Neural progenitor cell (in vitro differentiated cells): ENCODE data around the gene RGS5. TPM values are rescaled to one million over a fixed set of nuclear protein-coding genes. Genes with fewer than 3 reads are reported as not detected.

Experiments
- DNase-seq: peaks from one replicate; pipeline ENCODE4 v3.0.0-alpha.2; 2016; ENCODE audit warnings: low spot score
- H2AFZ ChIP-seq: fragments of 200-600 bp; sonication (generic); replicated peaks from 2 replicates; pipeline ENCODE4 v1.6.1; 2016; ENCODE audit warnings: antibody characterized with exemption
- H3F3A ChIP-seq: fragments of 200-600 bp; sonication (generic); 2 replicates; pipeline ENCODE4 v1.6.1; 2016; ENCODE audit warnings: antibody characterized with exemption, low read depth
- H3K27ac ChIP-seq: fragments of 200-600 bp; sonication (generic); 2 replicates; pipeline ENCODE4 v1.5.1; 2016; ENCODE audit warnings: mild to moderate bottlenecking
- H3K27me3 ChIP-seq: fragments of 200-600 bp; sonication (generic); 2 replicates; pipeline ENCODE4 v1.6.1; 2016; ENCODE audit warnings: mild to moderate bottlenecking, moderate library complexity
- H3K36me3 ChIP-seq: fragments of 200-600 bp; sonication (generic); 2 replicates; pipeline ENCODE4 v1.5.1; 2016
- H3K4me1 ChIP-seq: fragments of 200-600 bp; sonication (generic); 2 replicates; pipeline ENCODE4 v1.6.1; 2016; ENCODE audit warnings: mixed run types
- H3K4me2 ChIP-seq: fragments of 200-600 bp; sonication (generic); 2 replicates; pipeline ENCODE4 v1.6.1; 2016
- H3K4me3 ChIP-seq: fragments of 200-600 bp; sonication (generic); 2 replicates; pipeline ENCODE4 v1.5.1; 2016
- H3K79me2 ChIP-seq: fragments of 200-600 bp; sonication (generic); 2 replicates; pipeline ENCODE4 v1.6.1; 2016; ENCODE audit warnings: low read depth
- H3K9ac ChIP-seq: fragments of 200-600 bp; sonication (generic); 2 replicates; pipeline ENCODE4 v1.6.1; 2016
- H3K9me3 ChIP-seq: fragments of 200-600 bp; sonication (generic); 2 replicates; pipeline ENCODE4 v1.5.1; 2016; ENCODE audit warnings: low read depth
- H4K20me1 ChIP-seq: fragments of 200-600 bp; sonication (generic); 2 replicates; pipeline ENCODE4 v1.6.1; 2016; ENCODE audit warnings: low read depth
- H3K27ac Mint-ChIP-seq: 3 replicates; pipeline ENCODE4 v1.8.0; 2021; ENCODE audit warnings: mixed read lengths
- H3K27me3 Mint-ChIP-seq: 2 replicates; pipeline ENCODE4 v1.8.0; 2022; ENCODE audit warnings: low read depth, mild to moderate bottlenecking, inconsistent platforms, moderate library complexity, mixed read lengths; ENCODE audit not compliant: insufficient read depth
- H3K36me3 Mint-ChIP-seq: 3 replicates; pipeline ENCODE4 v1.8.0; 2021; ENCODE audit warnings: mixed read lengths
- H3K4me1 Mint-ChIP-seq: 3 replicates; pipeline ENCODE4 v1.8.0; 2021; ENCODE audit warnings: mixed read lengths
- H3K4me3 Mint-ChIP-seq: 3 replicates; pipeline ENCODE4 v1.8.0; 2021; ENCODE audit warnings: mild to moderate bottlenecking, moderate library complexity, mixed read lengths
- H3K9me3 Mint-ChIP-seq: 3 replicates; pipeline ENCODE4 v1.8.0; 2020; ENCODE audit warnings: mixed read lengths
- CTCF ChIP-seq: fragments of 200-600 bp; sonication (generic); IDR thresholded peaks from 2 replicates; pipeline ENCODE4 v1.5.1; 2017; ENCODE audit warnings: antibody characterized with exemption, mild to moderate bottlenecking
- EZH2 ChIP-seq: fragments of 200-600 bp; sonication (generic); IDR thresholded peaks from 2 replicates; pipeline ENCODE4 v1.6.1; 2017; ENCODE audit warnings: antibody characterized with exemption, mild to moderate bottlenecking, moderate library complexity
- EZH2phosphoT487 ChIP-seq: fragments of 200-600 bp; sonication (generic); IDR thresholded peaks from 2 replicates; pipeline ENCODE4 v1.6.1; 2017; ENCODE audit warnings: antibody characterized with exemption
- total RNA-seq: library from RNA; depleted of rRNA; stranded (reverse); fragments of >200 nt; gene quantifications from 2 replicates; pipeline ENCODE4 v1.2.3, GENCODE V29; 2015; ENCODE audit warnings: low replicate concordance

RGS5 gene
- total RNA-seq, 1 donor from 2014 or later = 8.0 TPM

- Histone ChIP-seq H3K79me2 (no peaks in the 10 kb centered on the region), H3K9me3 (no peaks in the 10 kb centered on the region), H4K20me1 (no peaks in the 10 kb centered on the region), H3K9ac (no peak overlapping the region), H2AFZ (no peak overlapping the region), H3F3A (no peaks in the 10 kb centered on the region), H3K4me1 (peaks cover 8% of the 10 kb centered on the region), H3K4me2 (no peak overlapping the region), H3K4me3 (no peak overlapping the region), H3K27ac (no peak overlapping the region), H3K36me3 (no peaks in the 10 kb centered on the region), H3K27me3 (no peaks in the 10 kb centered on the region)
- DNase-seq = no peak
- Mint-ChIP-seq H3K9me3 (no peaks in the 10 kb centered on the region), H3K4me1 (peaks cover 11% of the 10 kb centered on the region), H3K27ac (no peak overlapping the region), H3K36me3 (no peaks in the 10 kb centered on the region), H3K27me3 (peaks cover 1% of the 10 kb centered on the region), H3K4me3 (no peak overlapping the region)
- no peak for TF ChIP-seq CTCF
- no peak for TF ChIP-seq EZH2
- TF ChIP-seq EZH2phosphoT487 = no peak
These were observed 108.5 kb downstream of the RGS5 start for GRCh38 chr1:163094182-163094581.

DNA sequence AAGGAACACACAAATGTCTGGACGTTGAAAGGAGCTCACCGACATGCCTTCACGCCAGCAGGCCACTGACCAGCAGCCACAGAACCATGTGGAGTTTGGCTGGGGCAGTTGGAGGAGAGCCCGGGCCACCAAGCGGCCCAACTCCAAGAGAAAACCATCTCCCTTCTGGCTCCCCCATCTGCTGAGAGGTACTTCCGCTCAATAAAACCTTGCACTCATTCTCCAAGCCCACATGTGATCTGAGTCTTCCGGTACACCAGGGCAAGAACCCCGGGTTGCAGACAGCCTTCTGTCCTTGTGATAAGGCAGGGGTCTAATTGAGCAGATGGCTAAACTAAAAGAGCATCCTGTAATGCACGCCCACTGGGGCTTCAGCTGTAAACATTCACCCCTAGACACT lies 109.1 kb downstream of the RGS5 start:
- H3K36me3 ChIP-seq = no peaks in the 10 kb centered on the region
- Mint-ChIP-seq H3K27ac (no peak overlapping the region), H3K36me3 (no peaks in the 10 kb centered on the region), H3K4me1 (peaks cover 11% of the 10 kb centered on the region), H3K9me3 (no peaks in the 10 kb centered on the region), H3K27me3 (peaks cover 3% of the 10 kb centered on the region), H3K4me3 (no peak overlapping the region)
- H3K4me1 ChIP-seq = peaks cover 8% of the 10 kb centered on the region
- no peak for DNase-seq
- H3K9ac ChIP-seq = no peak overlapping the region
- no peak overlapping the region for H3K27ac ChIP-seq
- no peaks in the 10 kb centered on the region for H3K27me3 ChIP-seq
- H3F3A ChIP-seq = no peaks in the 10 kb centered on the region
- H4K20me1 ChIP-seq = no peaks in the 10 kb centered on the region
- H3K9me3 ChIP-seq = no peaks in the 10 kb centered on the region
- H3K4me2 ChIP-seq = no peak overlapping the region
- TF ChIP-seq EZH2phosphoT487 (no peak), EZH2 (no peak), CTCF (no peak)
- peak overlapping the region; percentile 20 for H2AFZ ChIP-seq
- no peak overlapping the region for H3K4me3 ChIP-seq
- H3K79me2 ChIP-seq = no peaks in the 10 kb centered on the region

GRCh38 chr1:163093169-163093568 lies 109.5 kb downstream of the RGS5 start:
- H3K79me2 ChIP-seq = no peaks in the 10 kb centered on the region
- no peaks in the 10 kb centered on the region for H3K36me3 Mint-ChIP-seq

More at GRCh38 chr1:163093169-163093568, 109.5 kb downstream of the RGS5 start:
- no peak overlapping the region for H3K27ac ChIP-seq
- H3K9me3 ChIP-seq = no peaks in the 10 kb centered on the region
- no peaks in the 10 kb centered on the region for H3K9me3 Mint-ChIP-seq
- no peak overlapping the region for H3K4me3 Mint-ChIP-seq
- H3K4me2 ChIP-seq = no peak overlapping the region
- no peak for TF ChIP-seq EZH2
- TF ChIP-seq EZH2phosphoT487 = no peak
- no peak for TF ChIP-seq CTCF
- no peaks in the 10 kb centered on the region for H3F3A ChIP-seq
- H2AFZ ChIP-seq = peak overlapping the region; percentile 20
- peaks cover 8% of the 10 kb centered on the region for H3K4me1 ChIP-seq
- H3K36me3 ChIP-seq = no peaks in the 10 kb centered on the region
- no peak for DNase-seq
- H3K9ac ChIP-seq = no peak overlapping the region
- no peak overlapping the region for H3K4me3 ChIP-seq
- H3K27ac Mint-ChIP-seq = no peak overlapping the region
- H3K4me1 Mint-ChIP-seq = peaks cover 11% of the 10 kb centered on the region
- no peaks in the 10 kb centered on the region for H4K20me1 ChIP-seq
- H3K27me3 Mint-ChIP-seq = peaks cover 3% of the 10 kb centered on the region
- no peaks in the 10 kb centered on the region for H3K27me3 ChIP-seq

Other genes starting within 250 kb of the RGS5 start
- gene RGS4, start 133.6 kb downstream of the RGS5 start, total RNA-seq = 0.43 and 0.77 TPM in 2 replicates
- gene NUF2, start 119.0 kb upstream of the RGS5 start, total RNA-seq = 79.4 and 134 TPM in 2 replicates